ENCODE data around the gene ELFN1. TPM values are rescaled to one million over a fixed set of nuclear protein-coding genes. Genes with fewer than 3 reads are reported as not detected.
A peak's percentile ranks its signal among the peaks of the same experiment; 100 is the strongest.

The ELFN1 gene
- total RNA-seq, 1 donor from 2014 or later = 1.4 TPM

GRCh38 chr7:1696671-1697498 is 26.8 kb downstream of the ELFN1 start:
- ATAC-seq (no peak), DNase-seq (peak; percentile 43)
- intact Hi-C loops (cut with DNase I) = no loop called here
- TF ChIP-seq CTCF (IDR thresholded peaks at IDR 0.05) = no peak
- Histone ChIP-seq H3K27ac (no peak overlapping the region), H3K9me3 (no peaks in the 10 kb centered on the region), H3K36me3 (no peaks in the 10 kb centered on the region), H3K4me1 (no peaks in the 10 kb centered on the region), H3K4me3 (no peak overlapping the region), H3K27me3 (ENCODE audit: low read depth) (no peaks in the 10 kb centered on the region)

- no peak overlapping the region for H3K4me3 ChIP-seq
- no peak for TF ChIP-seq CTCF (IDR thresholded peaks at IDR 0.05)
- DNase-seq (no peak), ATAC-seq (no peak)
- H3K27ac ChIP-seq = no peak overlapping the region
- intact Hi-C loops (cut with DNase I) = no loop called here
- H3K27me3 ChIP-seq (ENCODE audit: low read depth) = no peaks in the 10 kb centered on the region
- no peaks in the 10 kb centered on the region for H3K36me3 ChIP-seq
- no peaks in the 10 kb centered on the region for H3K4me1 ChIP-seq
- peaks cover 2% of the 10 kb centered on the region for H3K9me3 ChIP-seq
These were observed 27.5 kb downstream of the ELFN1 start for GRCh38 chr7:1697499-1698125.

- Histone ChIP-seq H3K4me1 (no peaks in the 10 kb centered on the region), H3K36me3 (no peaks in the 10 kb centered on the region), H3K27me3 (ENCODE audit: low read depth) (no peaks in the 10 kb centered on the region), H3K27ac (no peak overlapping the region), H3K4me3 (no peak overlapping the region), H3K9me3 (peaks cover 8% of the 10 kb centered on the region)
- TF ChIP-seq CTCF (IDR thresholded peaks at IDR 0.05) = no peak
- DNase-seq = no peak
- ATAC-seq = no peak
- intact Hi-C loops (cut with DNase I) = no loop called here
These were observed 28.1 kb downstream of the ELFN1 start for GRCh38 chr7:1698201-1698600.

- Histone ChIP-seq H3K4me1 (no peaks in the 10 kb centered on the region), H3K36me3 (no peaks in the 10 kb centered on the region), H3K9me3 (peaks cover 10% of the 10 kb centered on the region), H3K27me3 (ENCODE audit: low read depth) (no peaks in the 10 kb centered on the region), H3K27ac (no peak overlapping the region), H3K4me3 (no peak overlapping the region)
- DNase-seq (no peak), ATAC-seq (no peak)
- intact Hi-C loops (cut with DNase I) = no loop called here
- TF ChIP-seq CTCF (IDR thresholded peaks at IDR 0.05) = no peak
These were observed 28.9 kb downstream of the ELFN1 start for GRCh38 chr7:1698951-1699350.

DNA sequence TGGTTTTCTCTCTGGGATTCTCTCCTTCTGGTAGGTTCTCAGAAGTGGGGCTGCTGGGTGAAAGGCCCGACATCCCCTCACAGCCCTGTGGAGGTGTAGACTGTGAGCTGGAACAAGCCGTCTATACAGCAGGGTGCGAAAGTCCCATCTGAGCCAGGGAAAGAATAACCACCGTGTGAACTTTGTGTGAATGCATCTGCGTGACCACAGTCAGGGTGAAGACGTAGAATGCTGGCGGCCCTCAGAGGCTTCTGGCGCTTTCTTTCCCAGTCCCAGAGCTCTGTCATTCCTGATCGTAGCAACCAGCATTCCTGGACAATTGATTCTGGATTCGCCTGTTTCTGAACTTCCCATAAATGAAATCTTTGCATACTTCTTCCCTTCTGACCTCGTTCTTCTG is 30.0 kb downstream of the ELFN1 start:
- no peaks in the 10 kb centered on the region for H3K27me3 ChIP-seq (ENCODE audit: low read depth)
- no peak for DNase-seq
- no peak for ATAC-seq
- H3K36me3 ChIP-seq = no peaks in the 10 kb centered on the region
- intact Hi-C loops (cut with DNase I) = no loop called here
- TF ChIP-seq CTCF (IDR thresholded peaks at IDR 0.05) = no peak
- no peak overlapping the region for H3K27ac ChIP-seq
- H3K4me3 ChIP-seq = no peak overlapping the region
- peaks cover 10% of the 10 kb centered on the region for H3K9me3 ChIP-seq
- no peaks in the 10 kb centered on the region for H3K4me1 ChIP-seq

Data from lower lobe of right lung (tissue), 2 donors.